Raji (cell line): ENCODE measurements around the gene ZNF22.

ENCODE experiments used
- POLR2A ChIP-seq: IDR thresholded peaks from 2 replicates; pipeline ENCODE4 v1.6.1; 2011; ENCODE audit warnings: low read depth, low read length, control low read depth; ENCODE audit not compliant: insufficient read depth

Gene ZNF22

GRCh38 chr10:44990302-44990655 is 10.4 kb upstream of the ZNF22 start:
- no peak for TF ChIP-seq POLR2A

- TF ChIP-seq POLR2A, result no peak
These were observed 9.8 kb upstream of the ZNF22 start for GRCh38 chr10:44990965-44991364.

- TF ChIP-seq POLR2A, result no peak
These were observed 9.2 kb upstream of the ZNF22 start for GRCh38 chr10:44991571-44991970.

- TF ChIP-seq POLR2A, result no peak
These were observed 8.5 kb upstream of the ZNF22 start for GRCh38 chr10:44992070-44992731.

- TF ChIP-seq POLR2A, result no peak
These were observed 7.9 kb upstream of the ZNF22 start for GRCh38 chr10:44992732-44993225.

- TF ChIP-seq POLR2A, result no peak
These were observed 7.3 kb upstream of the ZNF22 start for GRCh38 chr10:44993226-44993921.

- no peak for TF ChIP-seq POLR2A
These were observed 6.6 kb upstream of the ZNF22 start for GRCh38 chr10:44993922-44994751.

GRCh38 chr10:44994752-44995530 is 5.8 kb upstream of the ZNF22 start:
- TF ChIP-seq POLR2A, result no peak

GRCh38 chr10:44995581-44995913 is 5.2 kb upstream of the ZNF22 start:
- no peak for TF ChIP-seq POLR2A

- TF ChIP-seq POLR2A, result no peak
These were observed 4.6 kb upstream of the ZNF22 start for GRCh38 chr10:44995914-44996669.

GRCh38 chr10:44997105-44997748 is 3.5 kb upstream of the ZNF22 start:
- no peak for TF ChIP-seq POLR2A

GRCh38 chr10:44998146-44998631 is 2.5 kb upstream of the ZNF22 start:
- TF ChIP-seq POLR2A, result no peak

- no peak for TF ChIP-seq POLR2A
These were observed 478 bp upstream of the ZNF22 start for GRCh38 chr10:45000138-45000751.

- no peak for TF ChIP-seq POLR2A
These were observed 842 bp downstream of the ZNF22 start for GRCh38 chr10:45001381-45002148.
